Rectal smooth muscle tissue (tissue), 1 donor: ENCODE results near the gene PAQR5.
"Not testable (repeated sequence)": the region's sequence is repeated elsewhere in the genome, so short reads cannot be mapped to it uniquely, and the experiment has no call there.

Experiments
- H3K27ac ChIP-seq: one replicate; pipeline ENCODE4 v1.7.0; 2013; ENCODE audit warnings: low read depth, low read length, inconsistent platforms
- H3K27me3 ChIP-seq: one replicate; pipeline ENCODE4 v1.7.0; 2013; ENCODE audit warnings: low read length; ENCODE audit not compliant: control insufficient read depth, insufficient read depth
- H3K36me3 ChIP-seq: one replicate; pipeline ENCODE4 v1.7.0; 2013; ENCODE audit warnings: low read length; ENCODE audit not compliant: control insufficient read depth, insufficient read depth
- H3K4me1 ChIP-seq: one replicate; pipeline ENCODE4 v1.7.0; 2013; ENCODE audit warnings: low read length; ENCODE audit not compliant: control insufficient read depth, insufficient read depth
- H3K4me3 ChIP-seq: one replicate; pipeline ENCODE4 v1.7.0; 2013; ENCODE audit warnings: low read length
- H3K9ac ChIP-seq: one replicate; pipeline ENCODE4 v1.7.0; 2013; ENCODE audit warnings: low read length

The PAQR5 gene

GRCh38 chr15:69328080-69328479 is 29.4 kb downstream of the PAQR5 start:
- Histone ChIP-seq H3K27me3 (no peaks in the 10 kb centered on the region), H3K36me3 (no peaks in the 10 kb centered on the region), H3K4me1 (no peaks in the 10 kb centered on the region), H3K4me3 (no peak overlapping the region), H3K27ac (no peak overlapping the region), H3K9ac (no peak overlapping the region)

- Histone ChIP-seq H3K4me1 (no peaks in the 10 kb centered on the region), H3K27me3 (no peaks in the 10 kb centered on the region), H3K36me3 (no peaks in the 10 kb centered on the region), H3K9ac (no peak overlapping the region), H3K27ac (no peak overlapping the region), H3K4me3 (no peak overlapping the region)
Measured at GRCh38 chr15:69328739-69329138, 30.0 kb downstream of the PAQR5 start.

GRCh38 chr15:69337138-69337537 is 38.4 kb downstream of the PAQR5 start:
- no peaks in the 10 kb centered on the region for H3K4me1 ChIP-seq
- no peak overlapping the region for H3K4me3 ChIP-seq
- no peaks in the 10 kb centered on the region for H3K27me3 ChIP-seq
- H3K27ac ChIP-seq, result no peak overlapping the region
- H3K36me3 ChIP-seq, result no peaks in the 10 kb centered on the region
- no peak overlapping the region for H3K9ac ChIP-seq

- Histone ChIP-seq H3K4me1 (no peaks in the 10 kb centered on the region), H3K4me3 (no peak overlapping the region), H3K27me3 (no peaks in the 10 kb centered on the region), H3K36me3 (no peaks in the 10 kb centered on the region), H3K9ac (no peak overlapping the region), H3K27ac (no peak overlapping the region)
Measured at GRCh38 chr15:69338535-69339213, 40.0 kb downstream of the PAQR5 start.

DNA sequence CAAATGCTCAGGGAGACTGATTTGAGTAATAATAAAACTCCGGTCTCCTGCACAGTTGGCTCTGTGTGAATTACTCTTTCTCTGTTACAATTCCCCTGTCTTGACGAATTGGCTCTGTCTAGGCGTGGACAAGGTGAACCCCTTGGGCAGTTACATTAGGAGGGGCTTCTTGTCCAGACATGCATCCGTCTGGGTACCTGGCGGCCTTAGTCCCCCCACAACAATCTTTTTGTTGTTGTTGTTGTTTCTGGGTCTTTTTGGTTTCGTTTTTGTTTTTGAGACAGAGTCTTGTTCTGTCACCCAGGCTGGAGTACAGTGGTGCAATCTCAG is 40.5 kb downstream of the PAQR5 start:
- not testable (repeated sequence) for H3K4me3 ChIP-seq, H3K27ac ChIP-seq, H3K4me1 ChIP-seq, H3K36me3 ChIP-seq, H3K27me3 ChIP-seq, H3K9ac ChIP-seq

GRCh38 chr15:69340243-69340900 is 41.7 kb downstream of the PAQR5 start:
- H3K4me3 ChIP-seq, result no peak overlapping the region
- no peaks in the 10 kb centered on the region for H3K27me3 ChIP-seq
- no peaks in the 10 kb centered on the region for H3K36me3 ChIP-seq
- no peaks in the 10 kb centered on the region for H3K4me1 ChIP-seq
- no peak overlapping the region for H3K27ac ChIP-seq
- no peak overlapping the region for H3K9ac ChIP-seq

- Histone ChIP-seq H3K36me3 (no peaks in the 10 kb centered on the region), H3K4me1 (no peaks in the 10 kb centered on the region), H3K27me3 (no peaks in the 10 kb centered on the region), H3K27ac (no peak overlapping the region), H3K4me3 (no peak overlapping the region), H3K9ac (no peak overlapping the region)
Measured at GRCh38 chr15:69341356-69341755, 42.6 kb downstream of the PAQR5 start.

DNA sequence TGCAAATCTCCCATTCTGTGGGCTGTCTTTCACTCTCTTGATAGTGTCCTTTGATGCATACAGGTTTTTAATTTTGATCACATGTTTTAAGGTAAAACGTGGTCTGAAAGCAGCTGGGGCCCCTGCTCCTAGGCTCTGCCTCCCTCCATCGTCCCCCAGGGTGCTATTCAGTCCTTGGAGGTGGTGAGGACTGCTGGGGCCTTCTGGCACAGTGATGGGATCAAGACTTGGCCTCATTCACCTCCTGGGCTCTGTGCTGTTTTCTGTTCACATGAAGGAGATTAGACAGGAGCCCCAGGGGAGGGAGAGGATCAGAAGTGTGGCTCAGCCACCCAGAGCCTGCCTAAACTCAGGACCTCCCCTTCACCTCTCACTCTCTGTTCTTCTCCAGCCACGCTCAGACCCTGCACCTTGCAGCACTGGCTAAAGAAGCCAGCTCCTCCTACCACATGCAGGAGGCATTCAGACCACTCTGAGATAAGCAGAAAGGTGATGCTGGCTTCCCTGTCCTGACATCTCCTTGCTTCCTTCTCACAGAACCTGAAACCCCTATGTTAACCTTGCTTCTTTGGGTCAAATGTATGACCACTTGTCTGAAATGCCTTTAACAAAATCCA is 43.9 kb downstream of the PAQR5 start:
- Histone ChIP-seq H3K4me3 (no peak overlapping the region), H3K27ac (no peak overlapping the region), H3K4me1 (no peaks in the 10 kb centered on the region), H3K36me3 (no peaks in the 10 kb centered on the region), H3K9ac (no peak overlapping the region), H3K27me3 (no peaks in the 10 kb centered on the region)

DNA sequence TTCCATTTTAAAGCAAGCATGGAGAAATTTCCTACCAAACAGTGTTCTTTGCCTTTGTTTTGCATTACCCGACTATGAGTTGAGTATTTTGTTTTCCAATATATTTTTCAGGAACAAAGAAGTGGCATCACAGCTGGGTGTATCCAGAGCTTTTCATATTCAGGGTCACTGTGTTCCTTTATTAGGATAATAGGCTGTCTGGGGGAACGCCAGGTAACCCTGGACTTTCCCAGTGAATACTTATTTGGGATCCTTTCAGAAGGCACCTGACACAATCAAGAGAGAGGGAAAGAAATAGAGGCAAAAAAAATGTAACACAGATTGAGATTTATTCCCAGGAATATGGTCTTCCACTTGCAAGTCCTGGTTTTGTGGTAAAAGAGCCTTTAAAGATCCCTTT is 44.4 kb downstream of the PAQR5 start:
- no peak overlapping the region for H3K27ac ChIP-seq
- no peak overlapping the region for H3K4me3 ChIP-seq
- no peaks in the 10 kb centered on the region for H3K27me3 ChIP-seq
- no peaks in the 10 kb centered on the region for H3K36me3 ChIP-seq
- no peaks in the 10 kb centered on the region for H3K4me1 ChIP-seq
- H3K9ac ChIP-seq, result no peak overlapping the region

GRCh38 chr15:69344238-69344637 is 45.5 kb downstream of the PAQR5 start:
- no peak overlapping the region for H3K27ac ChIP-seq
- no peak overlapping the region for H3K4me3 ChIP-seq
- H3K4me1 ChIP-seq, result no peaks in the 10 kb centered on the region
- H3K36me3 ChIP-seq, result no peaks in the 10 kb centered on the region
- H3K9ac ChIP-seq, result no peak overlapping the region
- no peaks in the 10 kb centered on the region for H3K27me3 ChIP-seq

GRCh38 chr15:69346112-69346511 is 47.4 kb downstream of the PAQR5 start:
- Histone ChIP-seq H3K9ac (no peak overlapping the region), H3K4me3 (no peak overlapping the region), H3K36me3 (no peaks in the 10 kb centered on the region), H3K27ac (no peak overlapping the region), H3K4me1 (no peaks in the 10 kb centered on the region), H3K27me3 (no peaks in the 10 kb centered on the region)

DNA sequence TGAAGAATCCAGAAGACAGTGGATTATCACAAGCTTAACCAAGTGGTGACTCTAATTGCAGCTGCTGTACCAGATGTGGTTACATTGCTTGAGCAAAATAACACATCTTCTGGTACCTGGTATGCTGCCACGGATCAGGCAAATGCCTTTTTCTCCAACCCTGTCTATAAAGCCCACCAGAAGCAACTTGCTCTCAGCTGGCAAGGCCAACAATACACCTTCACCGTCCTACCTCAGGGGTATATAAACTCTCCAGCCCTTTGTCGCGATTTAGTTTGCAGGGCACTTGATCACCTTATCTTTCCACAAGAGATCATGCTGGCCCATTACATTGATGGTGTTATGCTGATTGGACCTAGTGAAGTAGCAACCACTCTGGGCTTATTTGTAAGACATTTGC is 52.6 kb downstream of the PAQR5 start:
- H3K9ac ChIP-seq, result no peak overlapping the region
- H3K36me3 ChIP-seq, result no peaks in the 10 kb centered on the region
- no peak overlapping the region for H3K27ac ChIP-seq
- H3K4me3 ChIP-seq, result no peak overlapping the region
- H3K27me3 ChIP-seq, result no peaks in the 10 kb centered on the region
- no peaks in the 10 kb centered on the region for H3K4me1 ChIP-seq

GRCh38 chr15:69351884-69352283 is 53.2 kb downstream of the PAQR5 start:
- H3K27ac ChIP-seq, result no peak overlapping the region
- no peaks in the 10 kb centered on the region for H3K27me3 ChIP-seq
- no peaks in the 10 kb centered on the region for H3K4me1 ChIP-seq
- H3K4me3 ChIP-seq, result no peak overlapping the region
- no peaks in the 10 kb centered on the region for H3K36me3 ChIP-seq
- H3K9ac ChIP-seq, result no peak overlapping the region
